Uterus (tissue), 2 donors: Measurements from ENCODE around the gene SPATS1.

ENCODE experiments used
- CTCF ChIP-seq, 4 experiments: fragments of 200-600 bp in 2 of 4; fragments of 450-650 bp in 2 of 4; sonication (generic) in 2 of 4; IDR thresholded peaks; one replicate each; pipeline ENCODE4 v1.5.1; 2016 to 2019; ENCODE audit warnings: antibody characterized with exemption in 4 of 4, mild to moderate bottlenecking in 2 of 4, moderate library complexity in 1 of 4
- POLR2A ChIP-seq, 2 donors: fragments of 450-650 bp; IDR thresholded peaks; one replicate each; pipeline ENCODE4 v1.6.1; 2016; ENCODE audit warnings: antibody characterized with exemption in 2 of 2, mild to moderate bottlenecking in 1 of 2, moderate library complexity in 1 of 2

- TF ChIP-seq CTCF (IDR thresholded peaks at IDR 0.05) (no peak), POLR2A (IDR thresholded peaks at IDR 0.05) (no peak)
Measured at GRCh38 chr6:44373787-44374186, 31.3 kb downstream of the SPATS1 start.
